ENCODE measurements around the gene NRG2.

The NRG2 gene

GRCh38 chr5:139906661-139907060 lies 136.4 kb downstream of the NRG2 start:
- TF ChIP-seq CTCF (IDR thresholded peaks at IDR 0.05; ENCODE audit: extremely low read depth, insufficient read depth, missing control alignments), result no peak
- no peak for DNase-seq (ENCODE audit: low spot score)
- in situ Hi-C loops (cut with MboI; ENCODE audit: low pct_unique_long_range_greater_than_20kb, low sequenced_read_pairs, unreplicated experiment), result no loop called here

GRCh38 chr5:139904816-139905661 lies 138.1 kb downstream of the NRG2 start:
- no peak for TF ChIP-seq CTCF (IDR thresholded peaks at IDR 0.05; ENCODE audit: extremely low read depth, insufficient read depth, missing control alignments)
- in situ Hi-C loops (cut with MboI; ENCODE audit: low pct_unique_long_range_greater_than_20kb, low sequenced_read_pairs, unreplicated experiment), result no loop called here
- peak; percentile 50 for DNase-seq (ENCODE audit: low spot score)

- no peak for TF ChIP-seq CTCF (IDR thresholded peaks at IDR 0.05; ENCODE audit: extremely low read depth, insufficient read depth, missing control alignments)
- no peak for DNase-seq (ENCODE audit: low spot score)
- in situ Hi-C loops (cut with MboI; ENCODE audit: low pct_unique_long_range_greater_than_20kb, low sequenced_read_pairs, unreplicated experiment), result no loop called here
Measured at GRCh38 chr5:139904566-139904815, 138.6 kb downstream of the NRG2 start.

- no peak for TF ChIP-seq CTCF (IDR thresholded peaks at IDR 0.05; ENCODE audit: extremely low read depth, insufficient read depth, missing control alignments)
- DNase-seq (ENCODE audit: low spot score), result peak; percentile 76
- in situ Hi-C loops (cut with MboI; ENCODE audit: low pct_unique_long_range_greater_than_20kb, low sequenced_read_pairs, unreplicated experiment), result no loop called here
Measured at GRCh38 chr5:139903795-139904565, 139.1 kb downstream of the NRG2 start.

- TF ChIP-seq CTCF (IDR thresholded peaks at IDR 0.05; ENCODE audit: extremely low read depth, insufficient read depth, missing control alignments), result no peak
- DNase-seq (ENCODE audit: low spot score), result no peak
- in situ Hi-C loops (cut with MboI; ENCODE audit: low pct_unique_long_range_greater_than_20kb, low sequenced_read_pairs, unreplicated experiment), result no loop called here
Measured at GRCh38 chr5:139903450-139903794, 139.7 kb downstream of the NRG2 start.

- in situ Hi-C loops (cut with MboI; ENCODE audit: low pct_unique_long_range_greater_than_20kb, low sequenced_read_pairs, unreplicated experiment), result no loop called here
- no peak for TF ChIP-seq CTCF (IDR thresholded peaks at IDR 0.05; ENCODE audit: extremely low read depth, insufficient read depth, missing control alignments)
- no peak for DNase-seq (ENCODE audit: low spot score)
Measured at GRCh38 chr5:139901986-139902385, 141.1 kb downstream of the NRG2 start.
